SK-N-SH (cell line): ENCODE measurements around the gene RELB. TPM values are rescaled to one million over a fixed set of nuclear protein-coding genes. Genes with fewer than 3 reads are reported as not detected.

Source experiments
- CTCF ChIA-PET: fragments of 300-600, 350-600 bp; formaldehyde crosslinking; extraction: SDS; loops from one replicate; lab custom pipeline; 2021; lab: Yijun Ruan, JAX
- POLR2A ChIA-PET: fragments of 350-600 bp; sonication (Branson Sonifier 250); formaldehyde crosslinking; extraction: SDS; loops from one replicate; lab custom pipeline; 2020; ENCODE audit warnings: antibody characterized with exemption, inconsistent platforms; lab: Yijun Ruan, JAX
- DNase-seq: peaks from one replicate; pipeline ENCODE4 v3.0.0; 2012
- H2AFZ ChIP-seq: fragments of 200-600 bp; sonication (generic); 2 replicates; pipeline ENCODE4 v1.8.1; 2016; ENCODE audit warnings: antibody characterized with exemption, mild to moderate bottlenecking, low read depth
- H3F3A ChIP-seq: fragments of 200-600 bp; sonication (generic); replicated peaks from 2 replicates; pipeline ENCODE3; 2016; ENCODE audit warnings: antibody characterized with exemption, mild to moderate bottlenecking; ENCODE audit not compliant: insufficient read depth
- H3K27ac ChIP-seq, 2 experiments: fragments of 200-500 bp in 1 of 2; fragments of 200-600 bp in 1 of 2; sonication (Bioruptor generic) in 1 of 2; sonication (generic), shearing (Covaris generic) in 1 of 2; 2 replicates each; pipeline versions ENCODE4 v1.5.1 to v1.6.1; 2014 to 2016; ENCODE audit warnings: low read depth in 2 of 2, inconsistent platforms in 1 of 2, low read length in 1 of 2, mild to moderate bottlenecking in 1 of 2, mixed read lengths in 1 of 2
- H3K27me3 ChIP-seq: fragments of 200-600 bp; sonication (generic), shearing (Covaris generic); 2 replicates; pipeline ENCODE4 v1.6.1; 2016; ENCODE audit warnings: mixed run types; ENCODE audit not compliant: insufficient read depth
- H3K36me3 ChIP-seq, 2 experiments: fragments of 200-500 bp in 1 of 2; fragments of 200-600 bp in 1 of 2; sonication (Bioruptor generic) in 1 of 2; sonication (generic) in 1 of 2; replicated peaks in 1 of 2; 2 replicates each; pipeline versions ENCODE3 to v1.5.1; 2014 to 2016; ENCODE audit warnings: low read length in 1 of 2, mild to moderate bottlenecking in 1 of 2; ENCODE audit not compliant: insufficient read depth in 2 of 2, control insufficient read depth in 1 of 2
- H3K4me1 ChIP-seq, 2 experiments: fragments of 200-500 bp in 1 of 2; fragments of 200-600 bp in 1 of 2; sonication (Bioruptor generic) in 1 of 2; sonication (generic), shearing (Covaris generic) in 1 of 2; 2 replicates each; pipeline versions ENCODE4 v1.5.1 to v1.6.1; 2014 to 2016; ENCODE audit warnings: low read depth in 1 of 2, low read length in 1 of 2, mixed run types in 1 of 2; ENCODE audit not compliant: insufficient read depth in 2 of 2, control insufficient read depth in 1 of 2
- H3K4me2 ChIP-seq: fragments of 200-600 bp; sonication (generic), shearing (Covaris generic); 2 replicates; pipeline ENCODE4 v1.6.1; 2017; ENCODE audit warnings: mixed run types
- H3K4me3 ChIP-seq, 2 experiments: fragments of 200-500 bp in 1 of 2; fragments of 200-600 bp in 1 of 2; sonication (Bioruptor generic) in 1 of 2; sonication (generic), shearing (Covaris generic) in 1 of 2; 2 replicates each; pipeline versions ENCODE4 v1.5.1 to v1.8.1; 2014 to 2016; ENCODE audit warnings: low read depth in 2 of 2, inconsistent platforms in 1 of 2, low read length in 1 of 2, mild to moderate bottlenecking in 1 of 2, mixed read lengths in 1 of 2, moderate library complexity in 1 of 2
- H3K79me2 ChIP-seq: fragments of 200-600 bp; sonication (generic); 2 replicates; pipeline ENCODE4 v1.8.1; 2017; ENCODE audit warnings: mild to moderate bottlenecking; ENCODE audit not compliant: insufficient read depth
- H3K9ac ChIP-seq: fragments of 200-600 bp; sonication (generic); 2 replicates; pipeline ENCODE4 v1.6.1; 2017; ENCODE audit warnings: mixed run types
- H3K9me2 ChIP-seq: fragments of 200-600 bp; sonication (generic); 2 replicates; pipeline ENCODE4 v1.6.1; 2017; ENCODE audit warnings: mixed run types
- H3K9me3 ChIP-seq: fragments of 200-600 bp; sonication (generic); 2 replicates; pipeline ENCODE4 v1.6.1; 2017; ENCODE audit warnings: mixed run types, mild to moderate bottlenecking, moderate library complexity
- H4K20me1 ChIP-seq: fragments of 200-600 bp; sonication (generic); 2 replicates; pipeline ENCODE4 v1.6.1; 2017; ENCODE audit warnings: mild to moderate bottlenecking, mixed run types; ENCODE audit not compliant: insufficient read depth
- ELF1 ChIP-seq: IDR thresholded peaks from 2 replicates; pipeline ENCODE4 v1.4.0; 2012
- FOSL2 ChIP-seq: IDR thresholded peaks from 2 replicates; pipeline ENCODE4 v1.4.0; 2012; ENCODE audit warnings: low read depth, mild to moderate bottlenecking, moderate library complexity, borderline replicate concordance
- FOXM1 ChIP-seq: IDR thresholded peaks from 2 replicates; pipeline ENCODE4 v1.4.0; 2012; ENCODE audit warnings: low read depth, mild to moderate bottlenecking
- GATA2 ChIP-seq: sonication (generic); formaldehyde crosslinking; IDR thresholded peaks from 2 replicates; pipeline ENCODE4 v1.5.0; 2020; ENCODE audit warnings: mild to moderate bottlenecking, missing genetic modification reagents
- MAX ChIP-seq: IDR thresholded peaks from 2 replicates; pipeline ENCODE4 v1.4.0; 2012; ENCODE audit warnings: low read depth
- MXI1 ChIP-seq: IDR thresholded peaks from 2 replicates; pipeline ENCODE4 v1.6.1; 2012; ENCODE audit warnings: mild to moderate bottlenecking, low read depth, low read length, improper control_type of control experiment
- POLR2AphosphoS5 ChIP-seq: IDR thresholded peaks from 2 replicates; pipeline ENCODE4 v1.6.1; 2012; ENCODE audit warnings: low read depth, low read length
- RAD21 ChIP-seq: IDR thresholded peaks from 2 replicates; pipeline ENCODE4 v1.6.1; 2012; ENCODE audit warnings: mild to moderate bottlenecking, low read length
- RFX5 ChIP-seq: IDR thresholded peaks from 2 replicates; pipeline ENCODE4 v1.6.1; 2012; ENCODE audit warnings: mild to moderate bottlenecking, improper control_type of control experiment, low read length
- USF2 ChIP-seq: fragments of 150-350 bp; IDR thresholded peaks from 2 replicates; pipeline ENCODE4 v1.6.1; 2017; ENCODE audit warnings: antibody characterized with exemption, low read length, low read depth, borderline replicate concordance
- WGBS: methylation state at CpG from one replicate; pipeline ENCODE4 v1.1.6; 2017; ENCODE audit warnings: low lambda C conversion rate; 5-methylcytosine and 5-hydroxymethylcytosine counted together
- polyA plus RNA-seq, 3 experiments: library from polyadenylated mRNA; depleted of rRNA; stranded (reverse); fragments of >200 nt; gene quantifications; 2 replicates each; pipeline ENCODE4 v1.2.3, GENCODE V29; 2012
- TF ChIP-seq, protein P1 (sequence below): fragments of 150-350 bp; IDR thresholded peaks from 2 replicates; pipeline ENCODE4 v1.6.1; 2016; ENCODE audit warnings: mild to moderate bottlenecking, low read depth, low read length
- TF ChIP-seq, protein P2 (sequence below): IDR thresholded peaks from 2 replicates; pipeline ENCODE4 v1.4.0; 2012; ENCODE audit warnings: low read depth, borderline replicate concordance

RELB gene
- polyA plus RNA-seq, 1 of the 3 experiments (the other 2 are of a cell fraction) = 12.6 TPM

DNA sequence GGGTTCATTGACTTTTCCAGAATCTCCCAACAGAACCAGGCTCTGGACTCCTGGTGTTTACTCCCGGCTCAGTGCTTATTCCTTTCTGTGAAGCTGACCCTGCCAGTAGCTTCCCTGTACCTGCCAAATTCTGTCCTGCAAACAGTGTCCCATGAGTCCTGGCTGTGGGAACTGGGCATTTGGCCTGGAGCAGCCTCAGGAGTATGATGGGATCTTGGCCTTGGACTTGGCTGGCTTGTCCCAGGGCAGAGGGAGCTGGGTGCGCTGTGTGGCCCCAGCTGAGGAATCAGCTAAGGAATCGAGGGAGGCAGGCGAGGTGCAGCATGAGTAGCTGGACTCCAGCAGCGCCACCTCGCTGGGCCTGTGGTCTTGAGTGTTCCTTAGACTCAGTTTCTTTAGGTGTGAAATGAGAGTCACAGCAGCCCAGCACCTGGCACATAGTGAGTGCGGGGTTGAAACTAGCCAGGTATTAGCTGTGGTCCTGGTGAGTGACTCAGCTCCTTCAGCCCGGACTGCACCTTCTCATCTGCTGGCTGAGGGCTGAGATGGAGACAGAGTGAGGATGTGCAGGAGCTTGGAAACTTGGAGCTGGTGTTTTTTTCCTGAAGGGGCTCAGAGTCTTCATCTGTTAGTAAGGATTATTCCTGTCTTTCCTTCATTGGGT is 47.9 kb downstream of the RELB start:
- Histone ChIP-seq H3K79me2 (peaks cover 97% of the 10 kb centered on the region), H3K4me2 (no peak overlapping the region), H3K4me1 (no peaks in the 10 kb centered on the region; a peak in 1 of 4 replicates), H3K27me3 (no peaks in the 10 kb centered on the region), H3K9me3 (no peaks in the 10 kb centered on the region), H2AFZ (no peak overlapping the region), H3K27ac (no peak overlapping the region), H3K9ac (no peak overlapping the region), H3F3A (peaks cover 4% of the 10 kb centered on the region), H3K36me3 (peaks cover 20 to 40% of the 10 kb centered on the region in 2 experiments), H3K4me3 (no peak overlapping the region), H3K9me2 (no peaks in the 10 kb centered on the region), H4K20me1 (peaks cover 86% of the 10 kb centered on the region)
- TF ChIP-seq MXI1 = no peak
- ChIA-PET CTCF (interaction anchor here (1.4 to 3.8 kb wide), 2 partner anchors 9 to 10 kb away, joined by 5 to 16 read pairs; no protein-coding TSS in a partner anchor), POLR2A (interaction anchor here (1.8 kb wide), 1 partner anchor 9 kb away, joined by 4 read pairs; no protein-coding TSS in a partner anchor)
- 92% methylated on average over 3 of the region's 8 CpGs for WGBS
- no peak for DNase-seq

DNA sequence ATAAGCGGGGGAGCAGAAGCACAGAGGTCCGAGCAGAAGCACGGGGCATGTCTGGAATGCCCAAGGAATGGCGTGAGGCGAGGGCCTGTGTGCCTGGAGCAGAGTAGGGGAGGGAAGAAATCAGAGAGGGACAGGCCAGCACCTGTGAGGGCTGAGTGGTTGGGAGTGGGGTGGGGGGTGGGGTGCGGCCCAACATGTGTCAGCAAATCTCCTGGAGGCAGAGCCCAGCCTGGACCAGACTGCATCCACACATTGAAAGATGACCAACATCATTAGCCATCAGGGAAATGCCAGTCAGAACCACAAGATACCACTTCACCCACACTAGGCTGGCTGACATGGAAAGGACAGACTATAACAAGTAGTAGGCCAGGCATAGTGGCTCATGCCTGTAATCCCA is 48.8 kb downstream of the RELB start:
- no peak for DNase-seq
- Histone ChIP-seq H3K27ac (no peak overlapping the region), H3K4me3 (no peak overlapping the region), H3K9ac (no peak overlapping the region), H3K79me2 (peaks cover 91% of the 10 kb centered on the region), H3K4me1 (no peaks in the 10 kb centered on the region; a peak in 1 of 4 replicates), H3K9me2 (no peaks in the 10 kb centered on the region), H2AFZ (no peak overlapping the region), H3K4me2 (no peak overlapping the region), H3F3A (peaks cover 4% of the 10 kb centered on the region), H3K27me3 (no peaks in the 10 kb centered on the region), H4K20me1 (peaks cover 78% of the 10 kb centered on the region), H3K36me3 (peaks cover 16 to 39% of the 10 kb centered on the region in 2 experiments), H3K9me3 (no peaks in the 10 kb centered on the region)
- 97% methylated on average over 6 of the region's 6 CpGs for WGBS
- ChIA-PET POLR2A (interaction anchor here (1.8 kb wide), 1 partner anchor 10 kb away, joined by 4 read pairs; no protein-coding TSS in a partner anchor), CTCF (interaction anchor here (1.4 to 3.8 kb wide), 2 partner anchors 8 to 10 kb away, joined by 5 to 16 read pairs; no protein-coding TSS in a partner anchor)
- no peak for TF ChIP-seq GATA2 (CRISPR knock-in tag)
- TF ChIP-seq RAD21 = no peak
- TF ChIP-seq POLR2AphosphoS5 = no peak
- TF ChIP-seq RFX5 = no peak
- no peak for TF ChIP-seq FOXM1

DNA sequence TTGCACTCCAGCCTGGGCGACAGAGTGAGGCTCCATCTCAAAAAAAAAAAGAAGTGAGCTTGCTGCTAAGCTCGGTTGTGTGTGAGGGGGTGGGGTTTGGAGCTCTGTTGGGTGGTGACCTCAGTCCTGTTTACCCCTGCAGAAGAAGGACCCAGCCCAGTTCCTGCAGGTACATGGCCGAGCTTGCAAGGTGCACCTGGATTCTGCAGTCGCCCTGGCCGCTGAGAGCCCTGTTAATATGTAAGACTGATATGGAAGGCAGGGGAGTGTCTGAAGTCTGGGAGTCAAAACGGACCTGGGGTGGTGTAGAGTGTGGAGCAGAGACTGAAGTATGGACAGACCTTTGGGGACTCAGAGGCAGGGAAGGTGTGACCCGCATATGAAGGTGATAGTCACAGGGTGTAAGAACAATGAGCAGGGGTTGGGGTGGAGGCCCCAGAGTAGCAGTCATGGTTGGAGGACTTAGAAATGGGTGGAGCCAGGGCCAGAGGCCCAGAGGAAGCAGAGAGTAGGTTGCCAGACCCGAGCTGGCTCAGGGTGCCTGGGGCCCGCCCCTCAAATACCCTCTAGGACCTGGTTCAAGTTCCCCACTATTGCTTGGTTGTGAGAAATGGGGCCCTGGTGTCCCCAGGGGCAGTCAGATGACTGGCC is 50.8 kb downstream of the RELB start:
- H3K4me3 ChIP-seq = no peak overlapping the region
- TF ChIP-seq, protein P1, sequence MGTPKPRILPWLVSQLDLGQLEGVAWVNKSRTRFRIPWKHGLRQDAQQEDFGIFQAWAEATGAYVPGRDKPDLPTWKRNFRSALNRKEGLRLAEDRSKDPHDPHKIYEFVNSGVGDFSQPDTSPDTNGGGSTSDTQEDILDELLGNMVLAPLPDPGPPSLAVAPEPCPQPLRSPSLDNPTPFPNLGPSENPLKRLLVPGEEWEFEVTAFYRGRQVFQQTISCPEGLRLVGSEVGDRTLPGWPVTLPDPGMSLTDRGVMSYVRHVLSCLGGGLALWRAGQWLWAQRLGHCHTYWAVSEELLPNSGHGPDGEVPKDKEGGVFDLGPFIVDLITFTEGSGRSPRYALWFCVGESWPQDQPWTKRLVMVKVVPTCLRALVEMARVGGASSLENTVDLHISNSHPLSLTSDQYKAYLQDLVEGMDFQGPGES = no peak
- TF ChIP-seq GATA2 (CRISPR knock-in tag) (no peak), USF2 (no peak), RAD21 (no peak), MAX (no peak), FOSL2 (no peak), ELF1 (no peak)
- TF ChIP-seq, protein P2, sequence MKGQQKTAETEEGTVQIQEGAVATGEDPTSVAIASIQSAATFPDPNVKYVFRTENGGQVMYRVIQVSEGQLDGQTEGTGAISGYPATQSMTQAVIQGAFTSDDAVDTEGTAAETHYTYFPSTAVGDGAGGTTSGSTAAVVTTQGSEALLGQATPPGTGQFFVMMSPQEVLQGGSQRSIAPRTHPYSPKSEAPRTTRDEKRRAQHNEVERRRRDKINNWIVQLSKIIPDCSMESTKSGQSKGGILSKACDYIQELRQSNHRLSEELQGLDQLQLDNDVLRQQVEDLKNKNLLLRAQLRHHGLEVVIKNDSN = no peak
- TF ChIP-seq, all 33 proteins: peak for 0
- CTCF ChIA-PET = interaction anchor here (1.3 to 3.8 kb wide), 2 partner anchors 8 to 35 kb away, joined by 3 to 16 read pairs; no protein-coding TSS in a partner anchor
- H3K27me3 ChIP-seq = no peaks in the 10 kb centered on the region
- H3K36me3 ChIP-seq = peaks cover 11 to 42% of the 10 kb centered on the region in 2 experiments
- DNase-seq = no peak
- no peaks in the 10 kb centered on the region for H3K9me3 ChIP-seq
- H3F3A ChIP-seq = peaks cover 4% of the 10 kb centered on the region
- no peak overlapping the region for H3K9ac ChIP-seq
- POLR2A ChIA-PET = no interaction called here
- peaks cover 58% of the 10 kb centered on the region for H4K20me1 ChIP-seq
- no peak overlapping the region for H3K27ac ChIP-seq
- no peaks in the 10 kb centered on the region for H3K9me2 ChIP-seq
- H3K4me2 ChIP-seq = no peak overlapping the region
- H2AFZ ChIP-seq = no peak overlapping the region
- 81% methylated on average over 8 of the region's 9 CpGs for WGBS
- peaks cover 73% of the 10 kb centered on the region for H3K79me2 ChIP-seq
- H3K4me1 ChIP-seq = no peaks in the 10 kb centered on the region; a peak in 1 of 4 replicates
